ENCODE data around the gene SSH3.
A peak's percentile ranks its signal among the peaks of the same experiment; 100 is the strongest.

SSH3 gene

GRCh38 chr11:67303132-67303834, at the start of gene SSH3:
Gene SSH3, plus strand, starts transcription at chr11:67303530. Its CDS starts 96 bp downstream, at chr11:67303626.
- DNase-seq = peak; percentile 38

DNA sequence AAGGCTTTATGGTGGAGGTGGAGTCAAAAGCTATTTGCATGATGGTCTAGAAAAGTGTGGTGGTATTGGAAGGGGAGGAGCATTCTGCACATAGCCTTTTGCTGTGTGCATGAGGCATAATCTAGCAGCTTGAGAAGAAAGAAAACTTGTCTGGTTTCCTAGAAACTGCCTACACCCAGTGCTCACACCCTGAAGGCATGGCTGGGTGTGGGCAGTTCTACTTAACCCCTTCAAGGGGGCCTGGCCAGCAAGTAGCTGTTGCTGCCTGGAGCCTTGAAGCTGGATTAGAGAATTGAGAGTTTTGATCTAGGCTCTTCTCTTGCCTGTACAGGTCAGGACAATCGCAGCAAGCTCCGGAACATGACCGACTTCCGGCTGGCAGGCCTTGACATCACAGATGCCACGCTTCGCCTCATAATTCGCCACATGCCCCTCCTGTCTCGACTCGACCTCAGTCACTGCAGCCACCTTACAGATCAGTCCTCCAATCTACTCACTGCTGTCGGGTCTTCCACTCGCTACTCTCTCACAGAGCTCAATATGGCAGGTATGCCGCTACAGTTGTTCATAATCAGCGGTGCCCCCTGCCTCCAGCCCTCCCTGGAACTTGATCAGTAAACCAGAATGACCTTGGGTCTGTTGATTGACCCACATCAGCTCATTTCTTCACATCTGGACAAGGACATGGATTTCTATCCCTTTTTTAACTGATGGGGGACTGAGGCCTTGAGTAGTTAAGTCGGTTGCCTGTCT, 49.3 kb upstream of the SSH3 start:
- DNase-seq = no peak

GRCh38 chr11:67254798-67255197, 48.5 kb upstream of the SSH3 start:
- DNase-seq = no peak

DNA sequence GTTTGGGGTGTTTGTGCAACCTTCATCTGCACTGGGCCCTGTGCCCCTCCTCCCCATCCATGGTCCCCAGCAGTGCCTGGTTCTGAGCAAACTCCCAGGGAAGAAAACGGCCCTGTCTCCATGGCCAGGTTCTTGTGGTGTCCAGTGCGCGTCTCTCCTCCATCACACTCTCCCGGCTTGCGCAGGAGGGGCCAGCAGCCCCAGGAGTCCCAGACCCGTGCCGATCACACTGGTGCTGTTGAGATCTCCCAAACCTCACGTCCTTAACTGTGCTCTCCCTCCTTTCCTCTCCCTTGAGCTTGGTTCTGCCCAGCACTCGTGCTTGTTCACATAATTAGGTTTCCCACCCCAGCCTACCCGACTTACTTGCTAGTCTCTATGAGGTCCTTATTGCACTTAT, 48.0 kb upstream of the SSH3 start:
- DNase-seq = no peak

GRCh38 chr11:67255864-67256263, 47.5 kb upstream of the SSH3 start:
- no peak for DNase-seq

GRCh38 chr11:67256477-67257135, 46.7 kb upstream of the SSH3 start:
- no peak for DNase-seq

- no peak for DNase-seq
Measured at GRCh38 chr11:67260406-67260805, 42.9 kb upstream of the SSH3 start.

- peak; percentile 31 for DNase-seq
Measured at GRCh38 chr11:67260885-67261639, 42.3 kb upstream of the SSH3 start.

DNA sequence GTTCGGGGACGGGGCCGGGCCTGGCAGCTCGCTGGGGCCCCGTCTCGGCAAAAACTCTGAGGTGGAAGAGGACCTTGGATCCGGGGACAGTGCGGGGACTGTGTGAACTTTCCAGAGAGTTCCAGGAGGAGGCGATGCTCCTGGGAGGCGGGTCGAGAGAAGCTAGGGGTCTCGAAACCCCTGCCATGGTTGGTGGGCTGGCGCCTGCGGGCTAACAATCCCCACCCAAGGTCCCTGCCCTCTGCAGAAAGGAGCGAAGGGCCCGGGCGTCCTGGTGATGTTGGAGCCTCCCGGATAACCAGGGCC, 41.7 kb upstream of the SSH3 start:
- no peak for DNase-seq

- DNase-seq = no peak
Measured at GRCh38 chr11:67261946-67262681, 41.2 kb upstream of the SSH3 start.

DNA sequence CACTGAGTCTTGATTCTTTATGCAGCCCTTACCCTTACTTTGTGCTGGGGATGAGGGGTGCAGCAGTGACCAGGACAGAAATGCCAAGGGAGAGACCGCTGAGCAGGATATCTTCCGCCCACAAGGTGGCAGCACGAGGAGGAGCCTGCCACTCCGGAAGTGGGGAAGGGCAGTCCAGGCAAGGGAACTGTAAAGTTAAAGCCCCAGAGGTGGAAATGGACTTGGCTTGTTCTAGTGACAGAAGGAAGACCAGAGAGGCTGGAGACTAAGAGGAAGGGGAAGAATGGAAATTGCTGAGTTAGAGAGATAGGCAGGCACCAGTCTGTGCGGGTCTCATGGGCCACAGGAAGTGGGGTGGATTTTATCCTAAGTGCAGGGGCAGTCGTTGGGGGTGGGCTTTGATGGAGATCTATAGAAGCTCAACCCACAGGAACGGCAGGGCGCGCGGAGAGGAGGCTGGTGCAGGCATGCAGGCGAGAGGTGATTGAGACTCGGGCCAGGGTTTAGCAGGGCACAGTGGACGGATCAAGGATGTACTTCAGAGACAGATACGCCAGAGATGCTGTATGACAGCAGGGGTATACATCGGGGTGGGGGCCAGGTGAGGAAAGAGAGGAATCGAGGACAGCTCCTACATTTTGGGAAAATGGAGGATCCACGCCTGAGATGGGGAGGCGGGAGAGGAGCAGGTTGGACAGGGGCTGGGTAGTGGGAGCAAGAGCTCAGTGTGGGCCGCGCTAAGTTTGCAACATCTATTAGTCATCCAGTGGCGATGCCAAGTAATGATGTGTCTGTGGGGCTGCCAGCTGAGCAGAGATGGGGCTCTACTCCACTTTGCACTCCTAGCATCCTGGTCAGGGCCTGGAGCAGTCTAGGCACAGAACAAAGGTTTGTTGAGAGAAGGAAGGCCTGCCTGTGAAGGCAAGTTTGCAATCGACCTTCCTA, 40.3 kb upstream of the SSH3 start:
- DNase-seq = peak; percentile 81

DNA sequence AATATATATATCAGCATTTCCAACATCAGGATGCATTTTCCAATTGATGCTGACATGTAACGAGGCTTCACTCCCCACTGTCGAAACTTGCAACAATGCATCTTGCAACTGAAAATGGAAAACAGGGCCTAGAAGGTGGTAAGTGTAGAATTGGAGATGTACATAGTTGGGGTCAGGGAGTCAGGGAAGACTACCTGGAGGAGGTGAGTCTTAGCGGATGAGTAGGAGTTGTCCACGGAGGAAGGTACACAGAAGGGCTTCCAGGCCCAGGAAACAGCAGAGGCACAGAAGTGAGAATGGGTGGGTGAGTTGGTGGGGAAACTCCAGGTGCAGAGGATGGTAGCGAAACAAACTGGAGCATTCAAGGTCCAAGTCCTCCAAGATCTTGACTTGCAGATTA, 39.1 kb upstream of the SSH3 start:
- no peak for DNase-seq

- no peak for DNase-seq
Measured at GRCh38 chr11:67264877-67265632, 38.3 kb upstream of the SSH3 start.

DNA sequence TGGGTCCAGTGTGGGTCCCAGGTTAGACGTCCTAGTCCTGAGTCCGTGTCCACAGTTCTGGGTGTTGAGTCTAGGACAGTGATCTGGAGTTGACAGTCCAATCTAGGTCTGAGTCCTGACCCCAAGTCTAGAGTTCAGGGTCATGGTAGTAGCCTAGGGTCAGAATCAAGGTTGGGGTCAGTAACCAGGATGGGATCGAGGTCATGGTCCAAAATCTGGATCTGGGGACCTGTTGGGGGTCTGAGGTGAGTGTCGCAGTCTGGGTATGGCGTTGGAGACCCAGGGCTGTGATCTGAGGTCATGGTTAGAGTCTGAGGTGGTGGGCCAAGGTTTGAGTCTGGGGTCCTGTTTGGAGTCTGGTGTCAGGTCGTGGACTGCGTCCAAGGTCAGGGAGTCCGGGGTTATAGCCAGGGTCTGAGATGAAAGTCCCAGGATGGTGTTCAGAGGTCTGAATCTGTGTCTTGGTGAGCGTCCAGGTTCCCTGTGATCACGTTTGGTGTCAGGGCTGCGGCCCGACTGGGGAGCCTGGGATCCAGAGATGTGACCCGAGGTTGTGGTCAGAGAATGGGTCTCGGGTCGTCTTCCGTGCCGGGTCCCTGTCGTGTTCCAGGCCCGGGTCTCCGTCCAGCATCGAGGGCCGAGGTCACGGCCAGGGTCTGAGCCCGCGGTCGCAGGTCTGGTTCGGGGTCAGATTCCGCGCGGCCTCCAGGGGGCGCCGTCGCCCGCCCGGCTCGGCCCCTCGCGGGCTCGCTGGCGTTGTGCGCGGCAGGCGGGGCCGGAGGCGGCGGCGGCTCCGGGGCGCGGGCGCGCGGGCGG, 37.5 kb upstream of the SSH3 start:
- DNase-seq = no peak

DNA sequence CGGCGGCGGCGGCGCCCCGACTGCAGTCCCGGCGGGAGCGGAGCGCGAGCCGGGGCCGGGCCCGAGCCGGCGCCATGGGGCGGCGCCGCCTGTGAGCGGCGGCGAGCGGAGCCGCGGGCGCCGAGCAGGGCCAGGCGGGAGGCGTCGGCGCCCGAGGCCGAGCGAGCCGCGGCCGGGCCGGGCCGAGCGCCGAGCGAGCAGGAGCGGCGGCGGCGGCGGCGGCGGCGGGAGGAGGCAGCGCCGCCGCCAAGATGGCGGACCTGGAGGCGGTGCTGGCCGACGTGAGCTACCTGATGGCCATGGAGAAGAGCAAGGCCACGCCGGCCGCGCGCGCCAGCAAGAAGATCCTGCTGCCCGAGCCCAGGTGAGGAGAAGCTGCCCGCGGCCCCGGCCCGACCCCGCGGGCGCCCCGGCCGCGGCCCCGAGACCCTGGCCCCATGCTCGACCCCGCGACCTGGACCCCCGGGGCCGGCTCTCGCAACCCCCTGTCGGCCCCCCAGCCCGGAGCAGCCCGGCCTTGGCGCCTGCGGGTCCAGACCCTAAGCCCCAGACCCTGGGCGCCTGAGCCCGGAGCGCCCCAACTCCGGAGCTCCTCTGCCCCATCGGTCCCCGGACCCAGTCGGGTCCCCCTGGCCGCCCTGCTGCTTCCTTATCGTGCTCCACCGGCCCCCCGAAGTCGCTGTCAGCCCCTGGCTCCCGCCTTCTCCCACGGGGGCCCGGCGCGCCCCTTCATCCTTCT, 36.7 kb upstream of the SSH3 start, which contains the start of gene GRK2:
Gene GRK2, plus strand, starts transcription at position 25 of the 739 bp plus-strand sequence. Its CDS starts 227 bp downstream, at position 252.
- peak; percentile 23 for DNase-seq

GRCh38 chr11:67267188-67268080, 35.9 kb upstream of the SSH3 start:
- no peak for DNase-seq

DNA sequence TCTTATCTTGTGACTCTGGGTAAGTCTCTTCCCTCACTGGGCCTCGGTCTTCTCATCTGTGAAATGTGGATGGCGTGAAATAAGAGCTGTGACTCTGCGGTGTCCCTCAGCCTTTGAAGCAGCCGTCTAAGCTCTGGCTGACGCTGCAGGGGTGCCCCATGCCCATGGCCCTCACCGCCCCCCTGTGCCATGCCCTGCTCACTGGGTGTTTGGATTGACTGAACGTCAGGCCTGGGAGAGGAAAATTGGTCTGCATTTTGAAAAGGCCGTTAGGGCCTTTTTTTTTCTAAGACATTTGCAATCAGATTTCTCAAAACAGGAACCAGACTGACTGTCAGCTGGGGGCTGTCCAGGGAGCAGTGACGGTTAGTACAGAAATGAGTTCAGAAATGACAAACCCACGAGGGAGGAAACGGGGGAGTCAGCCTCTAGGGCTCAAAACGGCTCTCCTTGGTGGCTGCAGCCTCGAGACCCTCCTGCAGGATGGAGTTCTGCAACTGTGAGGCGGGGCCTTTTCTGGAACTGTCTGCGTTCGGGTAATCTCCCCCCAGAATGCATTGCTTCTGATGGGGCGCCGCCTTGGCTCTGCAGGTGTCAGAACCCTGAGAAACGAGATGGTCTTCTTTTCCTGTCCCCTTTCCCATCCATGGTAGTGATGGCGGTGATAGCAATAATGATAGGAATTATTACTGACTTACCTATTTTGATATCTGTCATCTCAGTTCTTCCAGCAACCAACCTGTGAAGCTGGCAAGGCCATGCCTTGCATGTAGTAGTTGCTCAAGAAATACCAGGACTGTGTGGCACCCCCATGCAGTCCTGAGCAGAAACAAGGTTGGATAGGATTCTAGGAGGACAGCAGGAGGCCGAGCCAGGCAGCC, 35.0 kb upstream of the SSH3 start:
- no peak for DNase-seq
